Measurements from ENCODE around the gene FANCI.

Gene FANCI

DNA sequence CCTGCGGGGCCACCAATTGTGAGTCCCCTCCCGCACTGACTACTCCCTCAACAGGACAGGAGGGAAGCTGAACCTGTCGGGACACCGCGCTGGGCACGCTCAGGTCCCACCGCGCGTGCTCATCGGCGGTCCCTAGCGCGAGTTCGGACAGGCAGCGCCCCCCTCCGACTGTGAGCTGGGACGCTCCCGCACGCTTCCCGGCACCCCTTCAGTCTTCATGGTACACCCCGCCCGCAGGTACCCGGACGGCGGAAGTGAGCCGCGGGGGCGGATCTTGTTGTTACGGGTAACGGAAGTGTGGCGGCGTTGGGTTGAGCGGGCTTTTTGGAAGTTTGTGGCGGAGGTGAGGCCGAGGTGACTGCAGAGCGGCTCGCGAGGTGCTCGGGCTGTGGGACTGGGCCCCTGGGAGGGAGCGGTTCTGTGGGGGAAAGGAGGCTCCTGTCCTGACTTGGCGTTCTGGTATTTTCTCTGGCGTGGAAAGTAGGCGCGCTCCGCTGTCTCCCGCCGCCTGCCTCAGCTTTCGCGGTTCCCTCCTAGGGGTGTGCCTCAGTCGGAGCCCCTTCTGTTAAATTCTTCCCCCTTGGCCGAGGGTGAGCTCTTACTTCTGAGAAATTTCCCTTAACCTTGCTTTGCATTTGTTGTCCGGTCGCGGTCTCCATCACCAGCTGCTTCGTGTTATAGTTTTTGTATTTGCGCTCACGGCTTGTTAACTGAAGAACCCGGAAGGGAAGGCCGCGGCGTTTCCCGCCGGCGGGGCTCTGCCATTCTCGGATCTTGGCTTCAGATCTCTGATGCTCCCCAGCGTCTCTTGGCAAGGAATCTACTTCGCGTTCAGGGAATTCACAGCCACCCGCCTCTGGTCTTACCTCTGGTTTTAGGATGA lies at the start of gene FANCI:
TSS of gene FANCI (plus strand) at position 289 of the 883 bp plus-strand sequence. CDS start 3,669 bp downstream, outside the sequence.
- peak; percentile 94 for DNase-seq

DNA sequence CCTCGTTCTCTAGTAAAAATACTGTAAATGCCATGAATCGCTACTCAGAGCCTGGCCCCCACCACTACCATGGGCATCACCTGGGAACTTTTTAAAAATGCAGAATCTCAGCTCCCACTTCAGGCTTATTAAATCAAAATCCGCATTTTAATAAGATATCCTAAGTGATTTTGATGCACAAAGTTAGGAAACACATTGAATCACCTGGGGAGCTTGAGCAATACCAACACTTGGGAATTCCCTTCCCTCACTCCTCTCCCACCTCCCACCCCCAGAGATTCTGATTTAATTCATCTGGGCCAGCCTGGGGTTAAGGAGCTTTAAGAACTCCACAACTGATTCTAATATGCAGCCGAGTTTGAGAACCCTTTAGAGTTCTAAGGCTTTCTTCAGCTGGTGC lies 49.2 kb upstream of the FANCI start:
- no peak for DNase-seq

DNA sequence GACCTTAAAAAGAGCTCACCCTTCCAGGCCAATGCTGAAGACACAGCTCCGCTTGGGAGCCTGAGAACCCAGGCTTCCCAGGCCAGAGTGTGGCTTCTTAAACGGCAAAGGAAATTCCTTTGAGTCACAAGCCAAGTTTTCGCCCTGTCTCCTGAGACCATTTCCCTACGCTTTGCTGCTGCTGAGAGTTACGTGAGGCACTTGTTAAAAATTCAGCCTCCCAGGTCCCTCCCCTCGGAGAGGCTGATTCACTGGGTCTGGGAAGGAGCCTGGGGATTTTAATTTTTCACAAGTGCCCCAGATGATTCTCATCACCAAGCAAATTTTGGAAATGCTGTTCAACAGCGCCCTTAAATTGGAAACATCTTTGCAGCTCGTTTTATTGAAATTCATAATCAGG lies 47.9 kb upstream of the FANCI start:
- no peak for DNase-seq

DNA sequence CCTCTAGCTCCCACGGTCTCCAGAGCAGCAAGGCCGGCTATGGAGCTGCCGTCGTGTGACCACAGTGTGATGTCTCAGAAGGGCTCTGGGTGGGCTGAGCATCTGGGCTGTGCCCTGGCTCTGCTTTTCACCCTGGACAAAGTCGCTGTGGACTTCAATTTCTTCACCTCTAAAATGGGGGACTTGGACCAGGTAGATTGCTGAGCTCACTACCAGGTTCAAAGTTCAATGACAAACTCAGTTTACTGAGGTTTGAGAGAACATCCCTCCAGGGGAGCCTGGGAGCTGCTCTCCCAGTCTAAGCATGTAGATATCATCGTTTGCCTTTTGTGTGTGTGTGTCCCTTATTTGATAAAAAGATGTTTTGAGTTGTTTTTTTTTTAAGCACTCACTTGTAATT lies 47.5 kb upstream of the FANCI start:
- no peak for DNase-seq

DNA sequence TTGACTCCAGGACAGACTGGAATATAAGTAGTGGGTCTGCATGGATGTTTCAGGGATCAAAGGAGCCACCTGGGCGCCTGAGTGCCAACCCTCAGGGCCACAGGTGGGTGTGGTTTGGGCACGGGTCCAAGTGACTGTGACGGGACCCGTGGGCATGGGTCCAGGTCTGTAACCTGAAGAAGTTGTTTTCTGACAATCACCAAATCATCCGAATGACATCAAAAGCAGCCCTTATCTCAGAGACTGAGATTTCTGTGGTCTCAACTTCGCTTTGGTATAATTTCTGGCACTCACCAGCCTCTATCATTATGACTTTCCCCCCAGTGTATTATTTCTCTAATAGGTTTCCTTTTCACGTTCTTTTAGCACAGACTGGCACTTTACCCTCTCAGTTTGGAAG lies 46.8 kb upstream of the FANCI start:
- no peak for DNase-seq

DNA sequence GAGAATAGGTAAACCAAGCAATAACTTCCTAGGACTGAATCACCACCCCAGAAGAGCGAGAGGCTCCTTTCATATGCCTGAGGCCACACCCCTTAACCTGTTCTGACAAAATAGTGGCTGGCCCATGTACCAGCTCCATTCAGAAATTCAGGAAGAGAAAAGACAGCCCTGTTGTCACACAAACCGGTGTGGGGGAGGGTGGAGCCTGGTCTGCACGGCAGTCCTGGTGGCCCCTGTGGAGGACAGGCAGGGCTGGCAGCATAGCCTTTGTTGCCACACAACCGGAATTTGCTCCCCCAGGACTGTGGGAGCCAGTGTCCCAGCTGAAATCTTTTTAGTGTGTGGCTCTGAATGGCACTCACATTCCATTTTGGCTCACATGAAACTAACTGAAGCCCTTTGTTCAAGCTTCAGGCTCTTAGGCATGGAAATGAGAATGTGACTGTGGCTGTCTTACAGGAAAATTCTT lies 46.2 kb upstream of the FANCI start:
- DNase-seq: no peak

DNA sequence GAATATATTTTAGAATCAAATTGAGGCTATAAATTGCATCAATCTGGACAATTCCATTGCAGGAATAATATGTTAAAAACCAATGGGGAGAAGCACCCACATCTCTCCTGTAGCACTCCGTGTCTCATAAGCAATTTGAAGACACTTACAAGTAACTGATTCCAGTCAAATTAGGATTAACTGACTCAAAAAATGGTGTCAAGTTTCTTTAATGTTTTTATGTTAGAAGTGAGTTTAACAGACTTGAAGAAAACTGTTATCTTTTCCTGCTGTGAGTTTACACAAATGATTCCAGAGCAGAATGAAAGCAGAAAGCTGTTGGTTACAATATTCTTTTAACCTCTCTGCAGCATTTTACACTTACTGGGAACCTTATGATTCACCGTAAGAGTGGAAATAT lies 45.6 kb upstream of the FANCI start:
- DNase-seq: no peak

DNA sequence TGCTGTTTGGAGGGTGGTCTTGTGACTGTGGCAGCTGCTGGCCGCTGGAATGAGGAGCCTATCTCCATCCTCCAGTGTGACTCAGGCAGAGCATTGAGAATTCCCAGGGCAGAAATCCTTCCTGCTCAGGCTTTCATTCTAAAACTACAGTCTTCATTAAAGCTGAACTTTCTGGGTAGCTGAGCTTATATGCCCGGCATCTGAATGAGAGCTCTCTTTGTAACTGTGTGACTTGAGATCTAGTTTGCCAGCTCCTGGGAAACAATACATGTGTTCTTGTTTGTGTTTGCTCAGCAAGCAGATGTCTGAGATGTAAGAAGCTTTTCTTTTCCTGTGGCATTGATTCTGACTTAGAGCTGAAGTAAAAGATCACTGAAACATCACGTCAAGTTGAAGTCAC lies 44.8 kb upstream of the FANCI start:
- DNase-seq: no peak

DNA sequence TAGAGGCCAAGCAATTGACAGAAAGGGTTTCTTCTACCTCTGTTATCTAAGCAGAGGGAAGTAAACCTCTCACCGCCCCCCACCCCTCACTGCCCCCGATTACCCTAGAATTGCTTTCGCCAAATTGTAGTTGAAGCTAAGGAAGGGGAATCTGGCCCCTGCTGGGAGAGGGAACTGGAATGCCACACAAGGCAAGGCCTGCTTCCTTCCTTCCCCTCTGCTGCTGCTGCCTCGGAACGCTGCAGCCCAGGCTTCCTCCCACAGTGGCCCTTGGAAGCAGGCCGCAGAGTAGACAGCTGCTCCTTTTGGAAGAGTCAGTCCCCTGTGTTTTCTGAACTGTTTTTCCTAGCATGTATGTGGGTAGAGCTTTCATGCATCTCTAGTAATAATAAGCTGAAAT lies 44.0 kb upstream of the FANCI start:
- DNase-seq: no peak

DNA sequence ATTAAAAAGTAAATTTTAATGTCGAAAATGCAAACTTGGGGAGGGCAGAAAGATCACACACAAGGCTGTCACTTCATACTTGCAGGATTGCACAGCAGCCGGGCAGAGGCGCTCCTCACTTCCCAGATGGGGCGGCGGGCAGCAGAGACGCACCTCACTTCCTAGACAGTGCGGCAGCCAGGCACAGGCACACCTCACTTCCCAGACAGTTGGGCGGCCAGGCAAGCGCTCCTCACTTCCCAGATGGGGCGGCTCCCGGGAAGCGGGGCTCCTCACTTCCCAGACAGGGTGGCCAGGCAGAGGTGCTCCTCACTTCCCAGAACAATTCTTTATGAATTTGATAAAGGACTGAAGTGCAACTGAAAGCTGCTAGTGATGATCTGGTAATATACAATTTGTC lies 43.6 kb upstream of the FANCI start:
- DNase-seq: no peak

DNA sequence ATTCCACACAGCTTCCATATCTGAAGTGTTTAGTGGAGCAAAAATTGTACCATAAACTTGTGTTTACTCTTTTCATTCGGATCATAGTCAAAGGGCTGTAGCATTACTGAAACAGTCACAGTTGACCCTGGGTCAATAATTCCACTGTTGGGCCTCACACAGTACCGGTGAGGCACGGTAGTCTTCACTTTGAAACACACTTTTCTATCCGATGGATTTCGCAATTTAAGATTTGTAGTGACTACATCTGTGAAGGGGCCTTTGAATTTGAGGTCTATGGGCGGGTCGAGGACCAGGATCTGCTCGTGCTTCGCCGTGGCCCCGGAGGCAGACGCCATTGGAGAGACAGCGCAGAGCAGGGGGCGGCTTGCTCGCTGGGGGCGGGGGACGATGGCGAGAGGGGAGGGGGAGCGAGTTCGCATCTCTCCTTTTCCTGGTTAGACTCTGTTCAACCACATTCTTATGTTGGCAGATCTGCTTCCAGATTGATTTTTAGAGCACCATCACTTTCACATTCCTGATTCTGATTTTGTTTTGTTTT lies 42.2 kb upstream of the FANCI start:
- DNase-seq: no peak

DNA sequence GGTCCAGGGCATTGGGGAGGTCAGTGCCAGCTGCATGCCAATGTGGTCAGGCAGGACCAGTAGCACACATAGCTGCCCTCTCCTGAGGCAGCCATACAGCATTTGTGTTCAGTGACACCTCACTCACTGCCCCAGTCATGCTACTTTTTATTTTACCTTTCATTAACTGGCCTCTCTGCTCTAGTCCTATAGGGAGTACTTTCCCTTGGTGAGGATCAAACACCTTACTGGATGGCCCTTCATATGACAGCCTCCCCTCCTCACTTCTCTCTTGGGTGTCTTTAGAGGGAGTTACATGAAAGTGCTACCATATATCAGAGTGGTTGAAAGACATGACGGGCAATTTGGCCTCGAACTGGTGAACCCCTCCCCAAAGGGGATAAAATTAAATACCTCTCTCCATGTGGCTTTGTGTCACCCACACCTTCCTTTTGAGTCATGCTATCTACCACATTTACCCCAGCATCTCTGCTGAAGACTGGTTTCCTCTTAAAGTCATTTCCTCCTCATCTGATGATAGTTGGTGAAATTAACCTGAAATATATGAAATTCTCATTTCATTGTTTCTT lies 40.0 kb upstream of the FANCI start:
- no peak for DNase-seq

DNA sequence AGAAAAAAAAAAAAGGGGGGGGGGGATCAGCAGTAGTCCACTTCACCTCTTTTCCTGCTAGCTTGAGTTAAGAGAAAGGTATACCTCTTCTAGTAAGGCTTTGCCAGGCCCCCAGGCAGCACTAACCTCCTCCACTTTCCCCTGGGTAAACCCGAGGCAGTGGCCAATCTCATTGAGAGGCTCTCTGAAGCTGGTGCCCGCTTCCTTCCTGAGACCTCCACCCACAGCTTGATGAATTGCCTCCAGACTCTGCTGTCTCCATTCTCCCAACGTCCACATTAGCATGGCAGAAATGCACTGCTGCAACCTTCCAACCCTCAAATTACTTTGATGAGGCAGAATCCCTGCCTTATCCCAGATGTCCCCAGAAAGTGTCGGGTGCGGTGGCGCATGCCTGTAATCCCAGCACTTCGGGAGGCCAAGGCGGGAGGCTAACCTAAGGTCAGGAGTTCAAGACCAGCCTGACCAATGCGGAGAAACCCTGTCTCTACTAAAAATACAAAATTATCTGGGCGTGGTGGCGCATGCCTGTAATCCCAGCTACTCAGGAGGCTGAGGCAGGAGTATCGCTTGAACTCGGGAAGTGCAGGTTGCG lies 37.7 kb upstream of the FANCI start:
- DNase-seq: no peak

DNA sequence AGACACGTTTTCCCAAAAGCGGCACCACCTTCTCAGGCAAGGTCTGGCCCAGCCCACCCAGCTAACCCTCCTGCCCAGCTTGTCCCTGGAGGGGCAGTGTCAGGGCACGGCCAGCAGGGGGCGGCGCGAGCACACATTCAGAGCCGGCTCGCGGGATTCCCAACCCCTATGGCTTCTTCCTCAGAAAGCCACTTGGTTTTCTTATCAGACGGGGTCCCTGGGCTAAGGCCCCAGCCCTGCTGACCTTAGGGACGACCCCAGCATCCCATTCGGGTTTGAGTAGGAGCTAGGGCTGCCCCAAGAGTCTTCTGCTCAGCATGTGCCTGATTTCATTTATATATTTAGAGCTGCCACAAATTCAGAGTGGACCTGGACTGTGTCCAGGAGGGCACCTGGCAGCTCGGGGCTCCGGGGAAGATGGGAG lies 36.9 kb upstream of the FANCI start:
- peak; percentile 63 for DNase-seq

DNA sequence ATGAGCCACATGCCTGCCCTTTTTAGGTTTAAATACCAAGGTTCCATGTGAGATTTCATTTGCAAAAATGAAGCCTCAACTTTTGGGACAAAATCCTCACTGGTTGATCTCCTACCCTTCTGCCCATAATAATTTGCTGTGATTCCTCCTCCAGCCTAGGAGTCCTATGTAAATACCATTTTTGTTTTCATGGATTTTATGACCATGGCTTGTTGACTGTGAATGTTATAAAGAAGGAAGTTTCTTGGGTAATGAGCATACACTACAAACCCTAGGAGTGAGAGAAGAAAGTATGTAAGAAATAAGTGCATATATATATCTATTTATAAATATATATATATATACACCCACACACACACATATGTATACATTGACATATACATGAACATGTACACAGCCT lies 35.5 kb upstream of the FANCI start:
- no peak for DNase-seq

DNA sequence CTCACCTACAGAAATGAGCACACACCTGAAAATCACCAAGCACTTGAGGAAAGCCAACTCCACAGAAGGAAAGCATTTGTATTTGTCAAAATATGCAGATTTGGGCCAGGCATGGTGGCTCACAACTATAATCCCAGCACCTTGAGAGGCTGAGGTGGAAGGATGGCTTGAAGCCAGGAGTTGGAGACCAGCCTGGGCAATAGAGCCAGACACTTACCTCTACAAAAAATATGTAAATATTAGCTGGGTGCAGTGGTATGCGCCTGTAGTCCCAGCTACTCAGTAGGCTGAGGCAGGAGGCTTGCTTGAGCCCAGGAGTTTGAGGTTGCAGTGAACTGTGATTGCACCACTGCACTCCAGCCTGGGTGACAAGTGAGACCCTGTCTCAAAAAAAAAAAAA lies 34.7 kb upstream of the FANCI start:
- no peak for DNase-seq

DNA sequence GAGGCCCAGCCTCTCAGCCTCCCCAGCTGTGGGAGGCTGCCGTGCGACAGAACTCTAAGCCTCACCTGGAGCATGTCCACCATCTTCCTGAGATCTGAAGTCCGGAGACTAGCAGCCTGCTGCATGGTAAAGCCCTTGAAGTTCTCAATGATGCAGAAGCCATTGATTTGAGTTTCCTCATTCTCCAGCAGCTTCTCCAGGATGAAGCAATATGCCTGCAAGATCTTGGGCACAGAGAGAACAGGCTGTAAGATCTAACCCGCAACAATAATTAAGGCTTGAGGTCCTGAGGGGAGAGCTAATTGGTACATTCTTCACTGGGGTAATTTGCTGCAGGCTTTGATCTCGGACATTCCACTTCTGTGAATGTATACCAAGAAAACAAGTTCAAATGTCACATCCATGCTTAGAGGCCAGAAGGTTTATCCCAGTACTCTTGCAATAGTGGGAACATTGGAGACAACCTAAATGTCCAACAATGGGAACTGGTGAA lies 32.1 kb upstream of the FANCI start:
- DNase-seq: no peak

DNA sequence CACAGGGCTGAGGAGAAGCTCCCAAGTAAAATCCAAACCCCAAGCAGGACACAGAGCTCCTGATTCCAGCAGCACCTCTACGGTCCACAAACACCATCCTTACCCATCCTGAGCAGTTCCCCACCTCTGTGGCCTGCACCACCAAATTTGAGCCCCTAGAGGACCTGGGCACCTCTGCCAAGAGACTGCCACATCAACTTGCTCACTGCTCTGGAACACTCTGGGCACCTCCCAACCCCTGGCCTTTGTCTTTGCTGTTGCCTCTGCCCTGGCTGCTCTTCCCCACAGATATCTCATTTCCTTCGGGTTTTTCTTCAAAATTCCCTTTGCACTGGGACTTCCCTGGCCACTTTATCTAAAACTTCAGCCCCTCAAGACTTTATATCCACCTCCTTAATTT lies 28.2 kb upstream of the FANCI start:
- DNase-seq: no peak

DNA sequence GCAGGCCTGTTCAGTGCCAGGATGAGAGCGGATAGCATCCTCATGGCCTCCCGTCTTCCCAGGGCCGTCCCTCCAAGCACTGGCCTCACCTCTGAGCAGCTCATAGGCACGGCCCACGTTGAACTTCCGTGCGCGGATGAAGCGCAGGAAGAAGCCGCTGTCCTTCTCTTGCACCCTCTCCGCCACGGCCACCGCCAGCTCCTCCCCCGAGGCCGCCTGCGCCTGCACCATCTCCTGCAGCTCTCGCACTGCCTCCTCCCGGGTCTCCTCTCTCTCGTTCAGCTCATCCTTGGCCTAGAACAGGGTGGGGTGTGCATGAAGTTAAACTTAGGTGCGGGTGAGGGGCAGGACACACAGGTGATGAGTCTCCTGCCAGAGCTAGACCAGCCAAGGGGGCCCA lies 26.7 kb upstream of the FANCI start:
- DNase-seq: no peak

DNA sequence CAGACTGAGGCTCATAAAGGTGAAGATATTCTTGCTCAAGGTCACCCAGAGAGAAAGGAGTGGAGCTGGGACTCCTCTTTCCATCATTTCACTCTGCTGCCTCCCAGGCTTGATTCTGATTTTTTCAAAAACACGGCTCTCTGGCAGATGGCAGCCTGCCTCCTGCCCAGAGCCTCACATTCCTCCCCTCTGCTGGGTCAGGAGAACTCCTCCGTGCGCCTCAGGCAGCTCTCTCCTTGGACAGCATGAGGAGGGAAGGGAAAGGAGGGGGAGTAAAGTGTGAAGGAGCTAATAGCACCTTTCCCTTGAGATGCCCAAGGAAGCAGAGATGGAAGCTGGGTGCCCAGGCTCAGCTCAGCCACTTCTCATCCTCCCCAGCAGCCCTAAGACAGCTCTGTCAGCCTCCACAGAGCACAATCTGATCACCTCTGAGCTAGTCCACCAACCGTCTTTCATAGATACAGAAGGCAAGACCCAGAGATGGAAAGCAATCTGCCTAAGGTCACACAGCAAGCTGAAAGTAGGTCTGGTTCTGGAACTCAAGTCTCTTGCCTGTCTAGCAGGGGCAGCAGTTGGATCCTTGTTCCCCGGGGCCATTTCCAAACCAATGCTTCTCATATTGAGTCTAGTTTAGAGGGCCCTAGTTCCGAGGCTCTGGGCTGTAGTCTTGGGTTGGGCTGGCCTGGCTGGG lies 25.9 kb upstream of the FANCI start:
- DNase-seq: no peak

DNA sequence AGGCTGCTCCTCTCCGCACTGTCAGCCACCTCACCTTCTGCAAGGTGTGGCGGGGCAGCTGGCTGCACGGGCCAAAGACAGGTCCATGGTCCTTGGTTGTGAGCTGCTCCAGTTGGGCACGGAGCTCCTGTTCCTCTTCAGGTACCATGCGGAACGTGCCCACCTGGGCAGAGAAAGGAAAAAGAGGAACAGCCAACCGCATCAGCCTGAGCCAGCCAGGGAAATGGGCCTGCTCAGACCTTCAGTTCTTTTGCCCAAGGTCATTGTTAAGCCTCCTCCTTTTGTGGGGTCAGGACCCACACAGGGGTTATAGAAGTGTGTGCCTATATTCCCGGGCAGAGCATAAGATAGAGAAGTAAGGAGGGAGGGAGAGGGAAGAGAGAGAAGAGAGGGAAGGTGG lies 25.2 kb upstream of the FANCI start:
- DNase-seq: no peak

DNA sequence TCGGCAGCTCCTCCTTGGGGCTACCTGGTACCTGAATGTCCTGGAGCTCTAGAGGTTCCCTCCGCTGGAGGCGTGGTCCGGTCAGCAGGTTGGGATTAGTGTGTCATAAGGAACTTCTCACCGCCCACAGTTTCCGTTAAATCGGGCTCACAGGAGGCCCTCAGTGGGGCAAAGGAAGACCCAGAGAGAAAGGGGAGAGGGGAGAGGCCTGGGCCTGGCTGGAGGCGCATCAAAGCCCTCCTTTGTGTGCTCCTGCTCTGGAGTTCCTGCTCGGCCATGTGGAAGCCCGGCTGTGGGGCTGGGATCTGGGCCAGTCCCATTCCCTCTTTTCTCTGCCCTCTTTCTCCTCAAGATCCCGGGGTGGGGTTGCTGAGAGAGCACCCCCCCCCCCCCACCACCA lies 22.2 kb upstream of the FANCI start, which contains the start of gene RLBP1:
TSS of gene RLBP1 (minus strand) at position 37 of the 400 bp plus-strand sequence. CDS start 2,604 bp downstream, outside the sequence.
- DNase-seq: no peak

DNA sequence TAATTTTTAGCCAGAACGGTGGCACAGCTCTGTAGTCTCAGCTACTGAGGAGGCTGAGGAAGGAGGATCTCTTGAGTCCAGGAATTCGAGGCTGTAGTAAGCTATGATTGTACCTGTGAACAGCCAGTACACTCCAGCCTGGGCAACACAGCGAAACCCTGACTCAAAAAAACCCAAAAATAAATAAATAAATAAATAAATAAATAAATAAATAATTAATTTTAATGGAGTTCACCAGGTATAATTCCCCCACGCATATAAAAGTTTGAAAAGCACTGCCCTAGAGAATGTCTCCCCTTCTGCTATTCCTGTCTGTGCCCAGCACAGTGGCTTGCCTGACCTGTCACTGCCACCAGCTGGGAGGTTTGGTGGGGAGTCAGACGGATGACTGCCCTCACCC lies 18.2 kb upstream of the FANCI start:
- DNase-seq: no peak

Measured in CD4-positive, alpha-beta T cell treated with Interleukin-15 for 1 hour (primary cell).